ENCODE measurements around the gene CX3CL1. TPM values are rescaled to one million over a fixed set of nuclear protein-coding genes. Genes with fewer than 3 reads are reported as not detected.
"Not testable (repeated sequence)": the region's sequence is repeated elsewhere in the genome, so short reads cannot be mapped to it uniquely, and the experiment has no call there.

The CX3CL1 gene
- total RNA-seq, 2 experiments from 2014 or later = not detected

DNA sequence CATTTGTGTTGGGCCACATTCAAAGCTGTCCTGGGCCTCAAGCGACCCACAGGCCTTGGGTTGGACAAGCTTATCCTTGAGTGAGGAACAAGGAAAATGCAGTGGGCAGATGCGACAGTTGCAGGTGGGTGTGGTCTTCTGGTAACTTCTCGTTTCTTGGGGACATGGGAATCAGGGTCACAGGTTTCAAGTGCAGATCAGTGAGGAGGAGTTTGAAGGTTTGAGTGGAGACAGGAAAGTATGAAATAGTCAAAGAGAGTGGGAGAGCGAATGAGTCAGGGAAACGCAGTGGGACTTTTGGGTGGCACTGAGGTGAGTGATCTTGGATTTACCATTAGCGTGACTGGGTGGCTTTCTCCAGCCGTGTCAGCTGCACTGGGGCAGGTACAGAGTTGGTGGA, 29.1 kb upstream of the CX3CL1 start:
- intact Hi-C loops (cut with micrococcal nuclease; ENCODE audit: unreplicated experiment) = no loop called here
- no TSS peak for BruUV-seq (replicated peaks)
- ChIA-PET POLR2A (interaction anchor here (0.6 to 0.8 kb wide), 3 partner anchors 8 to 623 kb away, joined by 3 to 6 read pairs (median 4); no protein-coding TSS in a partner anchor), CTCF (ENCODE audit: unreplicated experiment) (no interaction called here)
- Histone ChIP-seq H2AFZ (ENCODE audit: low read length) (no peak overlapping the region), H3K9me2 (ENCODE audit: insufficient read depth, low read length) (no peaks in the 10 kb centered on the region), H3K36me3 (ENCODE audit: insufficient read depth, low read length) (no peaks in the 10 kb centered on the region), H4K20me1 (ENCODE audit: insufficient read depth, low read length) (no peaks in the 10 kb centered on the region), H3K9me3 (ENCODE audit: low read length) (no peaks in the 10 kb centered on the region), H3K27ac (ENCODE audit: low read depth, low read length, poor library complexity, severe bottlenecking) (no peak overlapping the region), H3K4me1 (ENCODE audit: insufficient read depth, low read length, poor library complexity, severe bottlenecking) (no peaks in the 10 kb centered on the region), H3K4me3 (ENCODE audit: low read depth, low read length, poor library complexity, severe bottlenecking) (no peak overlapping the region), H3K4me2 (ENCODE audit: low read length) (no peak overlapping the region), H3K79me2 (ENCODE audit: insufficient read depth, low read depth, low read length) (no peaks in the 10 kb centered on the region)
- no peak for TF ChIP-seq EZH2phosphoT487 (IDR thresholded peaks at IDR 0.05; ENCODE audit: borderline replicate concordance, low read depth, low read length)
- TF ChIP-seq, protein P1, sequence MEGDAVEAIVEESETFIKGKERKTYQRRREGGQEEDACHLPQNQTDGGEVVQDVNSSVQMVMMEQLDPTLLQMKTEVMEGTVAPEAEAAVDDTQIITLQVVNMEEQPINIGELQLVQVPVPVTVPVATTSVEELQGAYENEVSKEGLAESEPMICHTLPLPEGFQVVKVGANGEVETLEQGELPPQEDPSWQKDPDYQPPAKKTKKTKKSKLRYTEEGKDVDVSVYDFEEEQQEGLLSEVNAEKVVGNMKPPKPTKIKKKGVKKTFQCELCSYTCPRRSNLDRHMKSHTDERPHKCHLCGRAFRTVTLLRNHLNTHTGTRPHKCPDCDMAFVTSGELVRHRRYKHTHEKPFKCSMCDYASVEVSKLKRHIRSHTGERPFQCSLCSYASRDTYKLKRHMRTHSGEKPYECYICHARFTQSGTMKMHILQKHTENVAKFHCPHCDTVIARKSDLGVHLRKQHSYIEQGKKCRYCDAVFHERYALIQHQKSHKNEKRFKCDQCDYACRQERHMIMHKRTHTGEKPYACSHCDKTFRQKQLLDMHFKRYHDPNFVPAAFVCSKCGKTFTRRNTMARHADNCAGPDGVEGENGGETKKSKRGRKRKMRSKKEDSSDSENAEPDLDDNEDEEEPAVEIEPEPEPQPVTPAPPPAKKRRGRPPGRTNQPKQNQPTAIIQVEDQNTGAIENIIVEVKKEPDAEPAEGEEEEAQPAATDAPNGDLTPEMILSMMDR (conservative IDR thresholded peaks at IDR 0.05; ENCODE audit: low read length) = no peak
- no peak for DNase-seq (ENCODE audit: low spot score)

DNA sequence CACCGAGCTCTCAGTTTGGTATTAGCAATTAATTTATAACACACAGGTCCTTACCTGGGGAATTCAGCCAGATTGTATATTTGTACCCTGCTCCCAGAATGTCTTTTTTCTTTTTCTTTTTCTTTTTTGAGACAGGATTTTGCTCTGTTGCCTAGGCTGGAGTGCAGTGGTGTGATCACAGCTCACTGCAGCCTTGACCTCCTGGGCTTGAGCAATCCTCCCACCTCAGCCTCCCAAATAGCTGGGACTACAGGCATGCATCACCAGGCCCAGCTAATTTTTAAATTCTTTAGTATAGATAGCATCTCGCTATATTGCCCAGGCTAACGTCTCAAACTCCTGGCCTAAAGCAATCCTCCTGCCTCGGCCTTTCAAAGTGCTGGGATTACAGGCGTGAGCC, 28.2 kb upstream of the CX3CL1 start:
- BruUV-seq (replicated peaks); H4K20me1 ChIP-seq (ENCODE audit: insufficient read depth, low read length); H3K36me3 ChIP-seq (ENCODE audit: insufficient read depth, low read length); H3K9me3 ChIP-seq (ENCODE audit: low read length); H3K9me2 ChIP-seq (ENCODE audit: insufficient read depth, low read length); H3K4me2 ChIP-seq (ENCODE audit: low read length); DNase-seq (ENCODE audit: low spot score); CTCF ChIA-PET (ENCODE audit: unreplicated experiment); H2AFZ ChIP-seq (ENCODE audit: low read length); H3K4me3 ChIP-seq (ENCODE audit: low read depth, low read length, poor library complexity, severe bottlenecking); H3K4me1 ChIP-seq (ENCODE audit: insufficient read depth, low read length, poor library complexity, severe bottlenecking); H3K79me2 ChIP-seq (ENCODE audit: insufficient read depth, low read depth, low read length); H3K27ac ChIP-seq (ENCODE audit: low read depth, low read length, poor library complexity, severe bottlenecking); intact Hi-C loops (cut with micrococcal nuclease; ENCODE audit: unreplicated experiment): not testable (repeated sequence)
- POLR2A ChIA-PET = interaction anchor here (0.5 kb wide), 1 partner anchor 24 kb away, joined by 3 read pairs; no protein-coding TSS in a partner anchor

DNA sequence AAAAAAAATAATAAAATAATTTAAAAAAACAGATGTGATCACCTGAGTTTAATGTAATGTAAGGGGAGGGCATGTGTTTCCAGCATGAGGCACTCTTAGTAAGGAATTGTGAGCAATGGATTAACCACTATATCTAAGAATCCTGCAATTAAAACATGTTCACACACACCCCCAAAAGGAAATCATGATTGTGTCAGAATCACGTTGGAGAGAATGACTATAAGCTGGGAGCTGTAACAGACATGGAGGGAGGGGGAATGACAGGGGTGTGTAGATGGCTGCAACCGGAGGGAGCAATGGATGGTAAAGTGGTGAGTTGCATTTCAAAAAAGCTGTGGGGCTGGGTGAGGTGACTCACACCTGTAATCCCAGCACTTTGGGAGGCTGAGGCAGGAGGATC, 27.3 kb upstream of the CX3CL1 start:
- no peak for TF ChIP-seq EZH2phosphoT487 (IDR thresholded peaks at IDR 0.05; ENCODE audit: borderline replicate concordance, low read depth, low read length)
- TF ChIP-seq, protein P1 (conservative IDR thresholded peaks at IDR 0.05; ENCODE audit: low read length) = no peak
- Histone ChIP-seq H3K79me2 (ENCODE audit: insufficient read depth, low read depth, low read length) (no peaks in the 10 kb centered on the region), H3K9me2 (ENCODE audit: insufficient read depth, low read length) (no peaks in the 10 kb centered on the region), H3K36me3 (ENCODE audit: insufficient read depth, low read length) (no peaks in the 10 kb centered on the region), H3K4me1 (ENCODE audit: insufficient read depth, low read length, poor library complexity, severe bottlenecking) (peaks cover 8% of the 10 kb centered on the region), H3K4me2 (ENCODE audit: low read length) (no peak overlapping the region), H2AFZ (ENCODE audit: low read length) (no peak overlapping the region), H4K20me1 (ENCODE audit: insufficient read depth, low read length) (no peaks in the 10 kb centered on the region), H3K9me3 (ENCODE audit: low read length) (no peaks in the 10 kb centered on the region), H3K4me3 (ENCODE audit: low read depth, low read length, poor library complexity, severe bottlenecking) (no peak overlapping the region), H3K27ac (ENCODE audit: low read depth, low read length, poor library complexity, severe bottlenecking) (no peak overlapping the region)
- POLR2A ChIA-PET = no interaction called here
- CTCF ChIA-PET (ENCODE audit: unreplicated experiment) = no interaction called here
- intact Hi-C loops (cut with micrococcal nuclease; ENCODE audit: unreplicated experiment) = no loop called here
- no peak for DNase-seq (ENCODE audit: low spot score)
- BruUV-seq (replicated peaks) = no TSS peak

Measured in OCI-LY7 (cell line).